ENCODE data around the gene ARL8A. TPM values are rescaled to one million over a fixed set of nuclear protein-coding genes. Genes with fewer than 3 reads are reported as not detected.
A peak's percentile ranks its signal among the peaks of the same experiment; 100 is the strongest.

ARL8A gene
- total and polyA plus RNA-seq, 2 donors (not counting 1 experiment from before 2014, with no cell fraction given): 18.7 to 35.8 TPM

GRCh38 chr1:202189001-202189790 is 44.7 kb upstream of the ARL8A start:
- no peaks in the 10 kb centered on the region for H4K20me1 ChIP-seq (ENCODE audit: control insufficient read depth, extremely low read depth, insufficient read depth, low read length)
- no peaks in the 10 kb centered on the region for H3K4me1 ChIP-seq (ENCODE audit: control insufficient read depth, extremely low read depth, insufficient read depth, low read length)
- no peak overlapping the region for H3K4me3 ChIP-seq (replicated peaks in 1 of 4; ENCODE audit: control extremely low read depth in 1 of 4, insufficient read depth in 1 of 4, low read depth in 3 of 4, low read length in 4 of 4)
- DNase-seq (ENCODE audit: low read depth in 2 of 2): peak; percentile 28 to 53
- no peaks in the 10 kb centered on the region for H3K9me3 ChIP-seq (ENCODE audit: control insufficient read depth, insufficient read depth, low read depth, low read length)
- no peak overlapping the region for H3K9ac ChIP-seq (ENCODE audit: insufficient read depth, low read length)
- no peak overlapping the region for H3K27ac ChIP-seq (ENCODE audit: insufficient read depth, low read length)
- H2AFZ ChIP-seq (ENCODE audit: low read length): no peak overlapping the region
- no peaks in the 10 kb centered on the region for H3K79me2 ChIP-seq (ENCODE audit: control insufficient read depth, insufficient read depth, low read length)
- TF ChIP-seq CTCF (conservative IDR thresholded peaks at IDR 0.05 in 1 of 2, IDR thresholded peaks at IDR 0.05 in 1 of 2; ENCODE audit: low read depth in 1 of 2, low read length in 2 of 2) (peak; percentile 62 to 71), EZH2 (IDR thresholded peaks at IDR 0.05; ENCODE audit: low read length, missing control alignments) (no peak)
- H3K4me2 ChIP-seq (ENCODE audit: extremely low read depth, insufficient read depth, low read length): no peak overlapping the region
- no peaks in the 10 kb centered on the region for H3K36me3 ChIP-seq (ENCODE audit: control insufficient read depth, insufficient read depth, low read length)
- peaks cover 17% of the 10 kb centered on the region for H3K27me3 ChIP-seq (ENCODE audit: control insufficient read depth, insufficient read depth, low read length)

GRCh38 chr1:202187697-202188407 is 43.3 kb upstream of the ARL8A start:
- TF ChIP-seq EZH2 (IDR thresholded peaks at IDR 0.05; ENCODE audit: low read length, missing control alignments): no peak
- TF ChIP-seq CTCF (conservative IDR thresholded peaks at IDR 0.05 in 1 of 2, IDR thresholded peaks at IDR 0.05 in 1 of 2; ENCODE audit: low read depth in 1 of 2, low read length in 2 of 2): no peak

GRCh38 chr1:202187041-202187671 is 42.6 kb upstream of the ARL8A start:
- Histone ChIP-seq H3K9ac (ENCODE audit: insufficient read depth, low read length) (no peak overlapping the region), H4K20me1 (ENCODE audit: control insufficient read depth, extremely low read depth, insufficient read depth, low read length) (no peaks in the 10 kb centered on the region), H3K36me3 (ENCODE audit: control insufficient read depth, insufficient read depth, low read length) (no peaks in the 10 kb centered on the region), H3K4me1 (ENCODE audit: control insufficient read depth, extremely low read depth, insufficient read depth, low read length) (no peaks in the 10 kb centered on the region), H3K4me3 (replicated peaks in 1 of 4; ENCODE audit: control extremely low read depth in 1 of 4, insufficient read depth in 1 of 4, low read depth in 3 of 4, low read length in 4 of 4) (no peak overlapping the region), H3K27me3 (ENCODE audit: control insufficient read depth, insufficient read depth, low read length) (peaks cover 12% of the 10 kb centered on the region), H3K9me3 (ENCODE audit: control insufficient read depth, insufficient read depth, low read depth, low read length) (no peaks in the 10 kb centered on the region), H3K27ac (ENCODE audit: insufficient read depth, low read length) (no peak overlapping the region), H3K79me2 (ENCODE audit: control insufficient read depth, insufficient read depth, low read length) (no peaks in the 10 kb centered on the region), H2AFZ (ENCODE audit: low read length) (no peak overlapping the region), H3K4me2 (ENCODE audit: extremely low read depth, insufficient read depth, low read length) (no peak overlapping the region)
- TF ChIP-seq CTCF (conservative IDR thresholded peaks at IDR 0.05 in 1 of 2, IDR thresholded peaks at IDR 0.05 in 1 of 2; ENCODE audit: low read depth in 1 of 2, low read length in 2 of 2) (no peak), EZH2 (IDR thresholded peaks at IDR 0.05; ENCODE audit: low read length, missing control alignments) (no peak)
- DNase-seq (ENCODE audit: low read depth in 2 of 2): no peak

More at GRCh38 chr1:202187697-202188407, 43.3 kb upstream of the ARL8A start:
- H3K4me3 ChIP-seq (replicated peaks in 1 of 4; ENCODE audit: control extremely low read depth in 1 of 4, insufficient read depth in 1 of 4, low read depth in 3 of 4, low read length in 4 of 4): no peak overlapping the region
- H3K36me3 ChIP-seq (ENCODE audit: control insufficient read depth, insufficient read depth, low read length): no peaks in the 10 kb centered on the region
- no peaks in the 10 kb centered on the region for H3K9me3 ChIP-seq (ENCODE audit: control insufficient read depth, insufficient read depth, low read depth, low read length)
- H3K27me3 ChIP-seq (ENCODE audit: control insufficient read depth, insufficient read depth, low read length): peaks cover 8% of the 10 kb centered on the region
- H2AFZ ChIP-seq (ENCODE audit: low read length): no peak overlapping the region
- no peak overlapping the region for H3K9ac ChIP-seq (ENCODE audit: insufficient read depth, low read length)
- H4K20me1 ChIP-seq (ENCODE audit: control insufficient read depth, extremely low read depth, insufficient read depth, low read length): no peaks in the 10 kb centered on the region
- H3K4me1 ChIP-seq (ENCODE audit: control insufficient read depth, extremely low read depth, insufficient read depth, low read length): no peaks in the 10 kb centered on the region
- H3K27ac ChIP-seq (ENCODE audit: insufficient read depth, low read length): no peak overlapping the region
- DNase-seq (ENCODE audit: low read depth in 2 of 2): no peak
- no peak overlapping the region for H3K4me2 ChIP-seq (ENCODE audit: extremely low read depth, insufficient read depth, low read length)
- H3K79me2 ChIP-seq (ENCODE audit: control insufficient read depth, insufficient read depth, low read length): no peaks in the 10 kb centered on the region

Data from fibroblast of lung (primary cell).